Fibroblast of the aortic adventitia (primary cell): ENCODE results near the gene NAAA. TPM values are rescaled to one million over a fixed set of nuclear protein-coding genes. Genes with fewer than 3 reads are reported as not detected.

Source experiments
- DNase-seq: peaks from one replicate; pipeline ENCODE4 v3.0.0-alpha.2; 2010; ENCODE audit warnings: low read depth
- H3K4me3 ChIP-seq: 2 replicates; pipeline ENCODE4 v1.5.1; 2011; ENCODE audit warnings: low read depth, mild to moderate bottlenecking, control low read depth, low read length, moderate library complexity
- total RNA-seq: library from RNA; depleted of rRNA; stranded (reverse); fragments of >200 nt; gene quantifications from 2 replicates; pipeline ENCODE4 v1.2.3, GENCODE V29; 2012; ENCODE audit warnings: low replicate concordance
- TF ChIP-seq, protein P1 (sequence below): IDR thresholded peaks from 2 replicates; pipeline ENCODE4 v1.5.1; 2011; ENCODE audit warnings: mild to moderate bottlenecking, low read length, control low read depth, inconsistent platforms; ENCODE audit not compliant: insufficient read depth

Gene NAAA
- 46.1 and 48.1 TPM in 2 replicates for total RNA-seq

- TF ChIP-seq, protein P1, sequence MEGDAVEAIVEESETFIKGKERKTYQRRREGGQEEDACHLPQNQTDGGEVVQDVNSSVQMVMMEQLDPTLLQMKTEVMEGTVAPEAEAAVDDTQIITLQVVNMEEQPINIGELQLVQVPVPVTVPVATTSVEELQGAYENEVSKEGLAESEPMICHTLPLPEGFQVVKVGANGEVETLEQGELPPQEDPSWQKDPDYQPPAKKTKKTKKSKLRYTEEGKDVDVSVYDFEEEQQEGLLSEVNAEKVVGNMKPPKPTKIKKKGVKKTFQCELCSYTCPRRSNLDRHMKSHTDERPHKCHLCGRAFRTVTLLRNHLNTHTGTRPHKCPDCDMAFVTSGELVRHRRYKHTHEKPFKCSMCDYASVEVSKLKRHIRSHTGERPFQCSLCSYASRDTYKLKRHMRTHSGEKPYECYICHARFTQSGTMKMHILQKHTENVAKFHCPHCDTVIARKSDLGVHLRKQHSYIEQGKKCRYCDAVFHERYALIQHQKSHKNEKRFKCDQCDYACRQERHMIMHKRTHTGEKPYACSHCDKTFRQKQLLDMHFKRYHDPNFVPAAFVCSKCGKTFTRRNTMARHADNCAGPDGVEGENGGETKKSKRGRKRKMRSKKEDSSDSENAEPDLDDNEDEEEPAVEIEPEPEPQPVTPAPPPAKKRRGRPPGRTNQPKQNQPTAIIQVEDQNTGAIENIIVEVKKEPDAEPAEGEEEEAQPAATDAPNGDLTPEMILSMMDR = no peak
- DNase-seq = peak; percentile 43
- H3K4me3 ChIP-seq = peak within 1 kb of the TSS; percentile 82
Measured at GRCh38 chr4:75940692-75941253, at the start of gene NAAA. NAAA (minus strand) TSS chr4:75941013; CDS start chr4:75940949, 64 bp downstream.

- H3K4me3 ChIP-seq = peak overlapping the region; percentile 95
- DNase-seq = peak; percentile 16
- TF ChIP-seq, protein P1 = no peak
Measured at GRCh38 chr4:75989846-75990528, 49.2 kb upstream of the NAAA start.

GRCh38 chr4:75985116-75985515 is 44.3 kb upstream of the NAAA start:
- TF ChIP-seq, protein P1 = no peak
- peak; percentile 74 for DNase-seq
- no peak overlapping the region for H3K4me3 ChIP-seq

DNA sequence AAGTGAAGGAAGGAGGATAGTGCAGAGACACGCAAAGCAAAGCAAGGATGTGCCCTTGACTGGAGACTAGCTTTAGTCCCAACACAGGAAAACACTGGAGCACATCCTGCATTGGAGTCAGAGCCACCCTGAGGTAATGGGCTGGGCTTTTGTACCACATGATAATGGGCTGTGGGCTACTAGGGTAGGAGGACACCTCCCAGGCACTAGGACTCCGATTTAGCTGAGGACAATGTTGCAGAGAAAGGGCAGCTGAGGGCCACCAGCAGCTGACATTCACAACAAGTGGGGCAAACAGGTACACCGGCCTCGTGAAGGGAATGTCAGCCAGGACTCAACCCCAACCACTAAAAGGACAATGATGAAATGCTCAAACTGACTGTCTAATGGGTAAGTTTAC is 39.8 kb upstream of the NAAA start:
- no peak overlapping the region for H3K4me3 ChIP-seq
- TF ChIP-seq, protein P1 = no peak
- DNase-seq = no peak

DNA sequence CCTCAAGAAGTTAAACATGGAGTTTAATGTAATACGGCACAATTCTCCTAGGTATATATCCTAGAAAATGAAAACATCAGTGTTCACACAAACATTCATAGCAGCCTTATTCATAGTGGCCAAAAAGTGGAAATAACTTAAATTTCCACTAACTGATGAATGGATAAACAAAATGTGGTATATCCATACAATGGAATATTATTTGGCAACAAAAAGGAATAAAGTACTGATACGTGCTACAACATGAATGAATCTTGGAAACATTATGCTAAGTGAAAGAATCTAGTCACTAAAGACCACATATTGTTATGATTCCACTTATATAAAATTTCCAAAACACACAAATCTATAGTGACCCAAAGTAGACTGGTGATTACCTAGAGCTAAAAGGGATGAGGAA is 35.4 kb upstream of the NAAA start:
- TF ChIP-seq, protein P1 = no peak
- DNase-seq = no peak
- H3K4me3 ChIP-seq = no peak overlapping the region

- no peak overlapping the region for H3K4me3 ChIP-seq
- TF ChIP-seq, protein P1 = no peak
- DNase-seq = no peak
Measured at GRCh38 chr4:75973766-75974165, 33.0 kb upstream of the NAAA start.

DNA sequence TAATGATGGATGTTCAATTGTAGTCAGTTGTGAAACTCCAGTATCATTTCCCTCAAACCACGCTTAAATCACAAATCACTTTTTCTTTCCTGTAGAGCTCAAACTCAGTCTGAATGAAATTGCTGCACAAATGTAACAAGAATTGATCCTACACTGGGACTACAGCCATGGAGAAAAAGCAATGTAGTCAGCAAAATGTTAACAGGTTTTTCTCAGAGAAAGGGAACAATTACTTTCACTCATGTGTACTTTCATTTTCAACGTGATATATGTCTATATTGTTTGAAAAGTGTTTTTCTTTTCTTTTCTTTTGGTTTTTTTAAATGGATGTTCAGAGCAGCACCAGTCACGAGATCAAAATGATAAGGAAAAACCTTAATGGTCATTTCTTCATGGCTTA is 27.3 kb upstream of the NAAA start:
- TF ChIP-seq, protein P1 = no peak

More for the DNA sequence above, 27.3 kb upstream of the NAAA start:
- no peak overlapping the region for H3K4me3 ChIP-seq
- DNase-seq = no peak
